IgD-negative memory B cell (primary cell): ENCODE data around the gene ARL6IP4. TPM values are rescaled to one million over a fixed set of nuclear protein-coding genes. Genes with fewer than 3 reads are reported as not detected.

Experiments used
- polyA plus RNA-seq: library from polyadenylated mRNA; unstranded; fragments of 300-500 nt; fragmentation: Illumina TruSeq; gene quantifications from one replicate; pipeline ENCODE4 v1.2.3, GENCODE V29; 2021

The ARL6IP4 gene
- polyA plus RNA-seq, 1 donor from 2014 or later = 296 TPM

Other genes starting within 250 kb of the ARL6IP4 start
- gene HCAR1, start 249.8 kb upstream of the ARL6IP4 start, polyA plus RNA-seq = not detected
- 68.1 TPM for gene DENR, start 227.9 kb upstream of the ARL6IP4 start, polyA plus RNA-seq
- gene CCDC62, start 206.1 kb upstream of the ARL6IP4 start, polyA plus RNA-seq = 1.3 TPM
- gene HIP1R, start 145.2 kb upstream of the ARL6IP4 start, polyA plus RNA-seq = 58.3 TPM
- gene VPS37B, start 84.6 kb upstream of the ARL6IP4 start, polyA plus RNA-seq = 48.1 TPM
- gene ABCB9, start 14.2 kb upstream of the ARL6IP4 start, polyA plus RNA-seq = 0.93 TPM
- 20.2 TPM for gene OGFOD2, start 5.4 kb upstream of the ARL6IP4 start, polyA plus RNA-seq
- 0.95 TPM for gene PITPNM2, start 170.4 kb downstream of the ARL6IP4 start, polyA plus RNA-seq